H9 (cell line): ENCODE data around the gene LOXL1. TPM values are rescaled to one million over a fixed set of nuclear protein-coding genes. Genes with fewer than 3 reads are reported as not detected.

Experiments
- DNase-seq: peaks from one replicate; pipeline ENCODE4 v3.0.0-alpha.2; 2017
- H2AFZ ChIP-seq: one replicate; pipeline ENCODE4 v1.6.1; 2013; ENCODE audit warnings: mild to moderate bottlenecking, low read length, control low read depth, moderate library complexity
- H2AK5ac ChIP-seq: 2 replicates; pipeline ENCODE4 v1.6.1; 2013; ENCODE audit warnings: low read length, control low read depth, mixed read lengths; ENCODE audit not compliant: insufficient read length
- H2BK120ac ChIP-seq: one replicate; pipeline ENCODE4 v1.6.1; 2013; ENCODE audit warnings: low read depth, mild to moderate bottlenecking, low read length, control low read depth, inconsistent platforms; ENCODE audit not compliant: poor library complexity, severe bottlenecking
- H2BK12ac ChIP-seq: 2 replicates; pipeline ENCODE4 v1.6.1; 2013; ENCODE audit warnings: low read length, control low read depth, mixed read lengths, low read depth; ENCODE audit not compliant: insufficient read length
- H2BK15ac ChIP-seq: 2 replicates; pipeline ENCODE4 v1.6.1; 2013; ENCODE audit warnings: low read depth, low read length, control low read depth
- H2BK20ac ChIP-seq: one replicate; pipeline ENCODE4 v1.6.1; 2013; ENCODE audit warnings: low read depth, mild to moderate bottlenecking, low read length, control low read depth, inconsistent platforms; ENCODE audit not compliant: poor library complexity, severe bottlenecking
- H2BK5ac ChIP-seq: 2 replicates; pipeline ENCODE4 v1.6.1; 2013; ENCODE audit warnings: low read length, control low read depth, mixed read lengths; ENCODE audit not compliant: insufficient read length
- H3K14ac ChIP-seq: 2 replicates; pipeline ENCODE4 v1.6.1; 2013; ENCODE audit warnings: low read length, control low read depth; ENCODE audit not compliant: insufficient read depth
- H3K18ac ChIP-seq: 2 replicates; pipeline ENCODE4 v1.6.1; 2013; ENCODE audit warnings: low read depth, mild to moderate bottlenecking, mixed read lengths, low read length, control low read depth; ENCODE audit not compliant: insufficient read length
- H3K23ac ChIP-seq: 2 replicates; pipeline ENCODE4 v1.6.1; 2013; ENCODE audit warnings: low read length, control low read depth, mixed read lengths, low read depth; ENCODE audit not compliant: insufficient read length
- H3K23me2 ChIP-seq: 2 replicates; pipeline ENCODE4 v1.6.1; 2013; ENCODE audit warnings: low read depth, mild to moderate bottlenecking, mixed read lengths, low read length, control low read depth; ENCODE audit not compliant: insufficient read length, poor library complexity, severe bottlenecking
- H3K27ac ChIP-seq: 2 replicates; pipeline ENCODE4 v1.5.1; 2013; ENCODE audit warnings: low read length, control low read depth, mixed read lengths, low read depth; ENCODE audit not compliant: insufficient read length
- H3K27me3 ChIP-seq: 2 replicates; pipeline ENCODE4 v1.6.1; 2013; ENCODE audit warnings: low read length, control low read depth, inconsistent platforms; ENCODE audit not compliant: insufficient read depth
- H3K4ac ChIP-seq: 2 replicates; pipeline ENCODE4 v1.6.1; 2013; ENCODE audit warnings: low read depth, mild to moderate bottlenecking, control low read depth, inconsistent platforms, low read length, moderate library complexity
- H3K4me1 ChIP-seq: 2 replicates; pipeline ENCODE4 v1.6.1; 2013; ENCODE audit warnings: low read length, control low read depth, inconsistent platforms; ENCODE audit not compliant: insufficient read depth
- H3K4me2 ChIP-seq: 2 replicates; pipeline ENCODE4 v1.6.1; 2013; ENCODE audit warnings: low read length, control low read depth, mixed read lengths; ENCODE audit not compliant: insufficient read length, insufficient read depth
- H3K56ac ChIP-seq: 2 replicates; pipeline ENCODE4 v1.6.1; 2013; ENCODE audit warnings: low read depth, mild to moderate bottlenecking, mixed read lengths, low read length, control low read depth; ENCODE audit not compliant: insufficient read length
- H3K79me1 ChIP-seq: 2 replicates; pipeline ENCODE4 v1.6.1; 2013; ENCODE audit warnings: low read depth, mild to moderate bottlenecking, moderate library complexity, low read length, control low read depth, inconsistent platforms; ENCODE audit not compliant: insufficient read depth, poor library complexity, severe bottlenecking
- H3K79me2 ChIP-seq: 2 replicates; pipeline ENCODE4 v1.6.1; 2013; ENCODE audit warnings: low read length, control low read depth, inconsistent platforms; ENCODE audit not compliant: insufficient read depth
- H3K9ac ChIP-seq: 2 replicates; pipeline ENCODE4 v1.6.1; 2013; ENCODE audit warnings: low read length, control low read depth, mixed read lengths; ENCODE audit not compliant: insufficient read length; ENCODE audit errors: extremely low read depth
- H3K9me3 ChIP-seq: one replicate; pipeline ENCODE4 v1.6.1; 2013; ENCODE audit warnings: low read depth, low read length, inconsistent platforms; ENCODE audit not compliant: control insufficient read depth
- H3T11ph ChIP-seq: one replicate; pipeline ENCODE4 v1.6.1; 2013; ENCODE audit warnings: mild to moderate bottlenecking, low read length, control low read depth, inconsistent platforms
- H4K20me1 ChIP-seq: one replicate; pipeline ENCODE4 v1.6.1; 2013; ENCODE audit not compliant: control insufficient read depth, insufficient read length, insufficient read depth
- H4K5ac ChIP-seq: 2 replicates; pipeline ENCODE4 v1.6.1; 2013; ENCODE audit warnings: low read depth, mild to moderate bottlenecking, mixed read lengths, low read length, control low read depth; ENCODE audit not compliant: insufficient read length
- H4K8ac ChIP-seq: replicated peaks from 2 replicates; pipeline ENCODE4 v1.6.1; 2013; ENCODE audit warnings: low read length, control low read depth, mixed read lengths, low read depth; ENCODE audit not compliant: insufficient read length
- H4K91ac ChIP-seq: 2 replicates; pipeline ENCODE4 v1.6.1; 2013; ENCODE audit warnings: low read depth, mild to moderate bottlenecking, moderate library complexity, mixed read lengths, low read length, control low read depth; ENCODE audit not compliant: insufficient read length
- H3K27ac Mint-ChIP-seq, 3 experiments: 2 replicates in 2 of 3; 3 replicates in 1 of 3; pipeline ENCODE4 v1.8.0; 2020 to 2021; ENCODE audit warnings: mixed read lengths in 3 of 3, mild to moderate bottlenecking in 1 of 3, moderate library complexity in 1 of 3
- H3K27me3 Mint-ChIP-seq: 2 replicates; pipeline ENCODE4 v1.8.0; 2021; ENCODE audit warnings: low read depth, mild to moderate bottlenecking, moderate library complexity, mixed read lengths
- H3K36me3 Mint-ChIP-seq, 3 experiments: 2 replicates in 2 of 3; 3 replicates in 1 of 3; pipeline ENCODE4 v1.8.0; 2020 to 2021; ENCODE audit warnings: low read depth in 3 of 3, mixed read lengths in 3 of 3; ENCODE audit not compliant: insufficient read depth in 1 of 3
- H3K4me1 Mint-ChIP-seq, 2 experiments: 2 replicates each; pipeline ENCODE4 v1.8.0; 2020; ENCODE audit warnings: mixed read lengths in 2 of 2
- H3K4me3 Mint-ChIP-seq, 2 experiments: 2 replicates in 1 of 2; 3 replicates in 1 of 2; pipeline ENCODE4 v1.8.0; 2020 to 2021; ENCODE audit warnings: mild to moderate bottlenecking in 2 of 2, mixed read lengths in 2 of 2, moderate library complexity in 1 of 2
- H3K9me3 Mint-ChIP-seq, 2 experiments: 2 replicates in 1 of 2; 3 replicates in 1 of 2; pipeline ENCODE4 v1.8.0; 2020; ENCODE audit warnings: mild to moderate bottlenecking in 2 of 2, mixed read lengths in 2 of 2, moderate library complexity in 1 of 2
- WGBS: extraction: QIAGEN DNeasy Blood & Tissue Kit; methylation state at CpG from one replicate; pipeline ENCODE4 v1.1.7; 2013; ENCODE audit warnings: missing lambda C conversion rate, low lambda C conversion rate, mixed read lengths; ENCODE audit not compliant: insufficient read length; ENCODE audit errors: extremely low coverage; 5-methylcytosine and 5-hydroxymethylcytosine counted together
- total RNA-seq: library from RNA; stranded (reverse); gene quantifications from 2 replicates; pipeline ENCODE4 v1.2.1, GENCODE V29; 2021
- TF ChIP-seq, protein P1 (sequence below): fragments of 200-600 bp; sonication (generic); conservative IDR thresholded peaks from 3 replicates; pipeline ENCODE4 v1.8.0; 2021; ENCODE audit warnings: antibody characterized with exemption, mild to moderate bottlenecking

LOXL1 gene
- total RNA-seq, 1 experiment from 2014 or later: 9.1 TPM

DNA sequence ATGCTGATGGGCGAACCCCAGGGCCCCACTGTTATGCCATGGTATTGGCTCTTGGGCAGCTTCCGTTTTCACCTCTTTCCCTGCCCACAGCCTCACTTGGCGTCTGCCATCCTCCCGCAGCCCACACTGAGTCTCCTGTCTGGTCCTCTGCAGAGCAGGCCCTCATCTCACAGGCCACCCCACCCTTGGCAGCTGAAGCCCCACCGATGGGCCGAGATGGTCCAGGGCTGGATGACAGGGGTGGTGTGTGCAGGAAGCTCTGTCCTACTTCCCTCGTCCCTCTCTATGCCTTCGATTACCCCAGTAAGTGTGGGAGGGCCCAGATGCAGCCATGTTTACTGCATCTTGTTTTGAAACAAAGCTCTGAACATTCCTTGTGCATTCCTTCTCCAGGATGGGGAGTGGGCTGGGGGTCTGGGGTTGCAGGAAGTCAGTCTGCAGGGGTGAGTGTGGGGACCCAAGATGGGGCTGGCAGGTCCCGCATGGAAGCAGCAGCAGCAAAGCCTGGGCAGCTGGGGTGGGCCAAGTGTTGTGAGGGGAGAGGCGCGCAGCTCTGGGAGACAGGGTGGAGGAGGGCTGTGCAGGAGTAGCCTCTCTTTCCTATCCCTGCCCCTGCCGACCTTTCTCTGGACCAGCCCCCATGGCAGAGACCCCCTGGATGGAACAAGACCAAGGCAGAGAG, 32.0 kb upstream of the LOXL1 start:
- H2BK12ac ChIP-seq: no peak overlapping the region
- no peak overlapping the region for H3K4ac ChIP-seq
- H3K79me2 ChIP-seq: no peaks in the 10 kb centered on the region
- no peaks in the 10 kb centered on the region for H3K27me3 ChIP-seq
- Mint-ChIP-seq H3K27me3 (peaks cover 12% of the 10 kb centered on the region), H3K9me3 (peaks cover 0 to 9% of the 10 kb centered on the region in 2 experiments; a peak in 4 of 5 replicates), H3K4me3 (no peak overlapping the region), H3K36me3 (peaks cover 0 to 6% (median 5%) of the 10 kb centered on the region in 3 experiments; a peak in 2 of 7 replicates), H3K27ac (peak overlapping the region in 1 of 3 experiments; percentile 34; a peak in 1 of 7 replicates), H3K4me1 (peaks cover 10 to 13% of the 10 kb centered on the region in 2 experiments)
- no peak overlapping the region for H2BK5ac ChIP-seq
- H4K8ac ChIP-seq: no peak overlapping the region
- no peaks in the 10 kb centered on the region for H4K20me1 ChIP-seq
- H3K18ac ChIP-seq: no peak overlapping the region
- no peak overlapping the region for H3T11ph ChIP-seq
- H3K27ac ChIP-seq: no peak overlapping the region
- no peak overlapping the region for H3K4me2 ChIP-seq
- whole genome bisulfite sequencing: no CpG with 5 or more reads among the region's 12 CpGs
- no peak overlapping the region for H3K23ac ChIP-seq
- H2AK5ac ChIP-seq: no peak overlapping the region
- DNase-seq: no peak
- no peak overlapping the region for H2BK15ac ChIP-seq
- no peaks in the 10 kb centered on the region for H3K79me1 ChIP-seq
- H3K9me3 ChIP-seq: peaks cover 5% of the 10 kb centered on the region
- no peak overlapping the region for H2AFZ ChIP-seq
- no peak overlapping the region for H4K91ac ChIP-seq
- no peaks in the 10 kb centered on the region for H3K4me1 ChIP-seq
- no peak overlapping the region for H4K5ac ChIP-seq
- H2BK120ac ChIP-seq: no peak overlapping the region
- H3K23me2 ChIP-seq: no peaks in the 10 kb centered on the region
- no peak overlapping the region for H3K9ac ChIP-seq
- no peak overlapping the region for H2BK20ac ChIP-seq
- TF ChIP-seq, protein P1, sequence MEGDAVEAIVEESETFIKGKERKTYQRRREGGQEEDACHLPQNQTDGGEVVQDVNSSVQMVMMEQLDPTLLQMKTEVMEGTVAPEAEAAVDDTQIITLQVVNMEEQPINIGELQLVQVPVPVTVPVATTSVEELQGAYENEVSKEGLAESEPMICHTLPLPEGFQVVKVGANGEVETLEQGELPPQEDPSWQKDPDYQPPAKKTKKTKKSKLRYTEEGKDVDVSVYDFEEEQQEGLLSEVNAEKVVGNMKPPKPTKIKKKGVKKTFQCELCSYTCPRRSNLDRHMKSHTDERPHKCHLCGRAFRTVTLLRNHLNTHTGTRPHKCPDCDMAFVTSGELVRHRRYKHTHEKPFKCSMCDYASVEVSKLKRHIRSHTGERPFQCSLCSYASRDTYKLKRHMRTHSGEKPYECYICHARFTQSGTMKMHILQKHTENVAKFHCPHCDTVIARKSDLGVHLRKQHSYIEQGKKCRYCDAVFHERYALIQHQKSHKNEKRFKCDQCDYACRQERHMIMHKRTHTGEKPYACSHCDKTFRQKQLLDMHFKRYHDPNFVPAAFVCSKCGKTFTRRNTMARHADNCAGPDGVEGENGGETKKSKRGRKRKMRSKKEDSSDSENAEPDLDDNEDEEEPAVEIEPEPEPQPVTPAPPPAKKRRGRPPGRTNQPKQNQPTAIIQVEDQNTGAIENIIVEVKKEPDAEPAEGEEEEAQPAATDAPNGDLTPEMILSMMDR: no peak
- H3K14ac ChIP-seq: no peak overlapping the region
- no peak overlapping the region for H3K56ac ChIP-seq
